Measurements from ENCODE around the gene RUNX3.

Gene RUNX3

DNA sequence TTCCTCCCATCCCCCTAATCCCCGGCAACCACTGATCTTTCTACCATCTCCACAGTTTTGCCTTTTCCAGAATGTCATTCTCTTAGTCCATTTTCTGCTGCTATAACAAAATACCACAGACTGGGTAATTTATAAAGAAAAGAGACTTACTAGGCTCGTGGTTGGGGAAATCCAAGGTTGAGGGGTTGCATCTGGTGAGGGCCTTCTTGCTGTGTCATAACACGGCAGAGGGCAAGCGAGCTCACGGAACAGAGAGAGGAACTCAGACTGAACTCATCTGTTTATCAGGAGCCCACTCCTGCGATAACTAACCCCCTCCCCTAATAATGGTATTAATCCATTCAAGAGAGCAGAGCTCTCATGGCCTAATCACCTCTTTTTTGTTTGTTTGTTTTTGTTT lies 52.0 kb downstream of the RUNX3 start:
- Histone ChIP-seq H3K9ac (ENCODE audit: insufficient read length) (no peak overlapping the region), H3K36me3 (ENCODE audit: insufficient read depth, low read length) (no peaks in the 10 kb centered on the region), H3K27ac (no peak overlapping the region), H3K4me3 (no peak overlapping the region), H3K9me3 (ENCODE audit: low read depth, low read length) (no peaks in the 10 kb centered on the region)
- TF ChIP-seq EZH2 (IDR thresholded peaks at IDR 0.05) = no peak
- TF ChIP-seq FOXP2 (optimal IDR thresholded peaks at IDR 0.05; ENCODE audit: control extremely low read depth, extremely low read length, insufficient read depth) = no peak
- TF ChIP-seq POLR2AphosphoS5 (IDR thresholded peaks at IDR 0.05; ENCODE audit: borderline replicate concordance, low read depth, low read length) = no peak
- no peak for DNase-seq (ENCODE audit: low read depth, low spot score)

DNA sequence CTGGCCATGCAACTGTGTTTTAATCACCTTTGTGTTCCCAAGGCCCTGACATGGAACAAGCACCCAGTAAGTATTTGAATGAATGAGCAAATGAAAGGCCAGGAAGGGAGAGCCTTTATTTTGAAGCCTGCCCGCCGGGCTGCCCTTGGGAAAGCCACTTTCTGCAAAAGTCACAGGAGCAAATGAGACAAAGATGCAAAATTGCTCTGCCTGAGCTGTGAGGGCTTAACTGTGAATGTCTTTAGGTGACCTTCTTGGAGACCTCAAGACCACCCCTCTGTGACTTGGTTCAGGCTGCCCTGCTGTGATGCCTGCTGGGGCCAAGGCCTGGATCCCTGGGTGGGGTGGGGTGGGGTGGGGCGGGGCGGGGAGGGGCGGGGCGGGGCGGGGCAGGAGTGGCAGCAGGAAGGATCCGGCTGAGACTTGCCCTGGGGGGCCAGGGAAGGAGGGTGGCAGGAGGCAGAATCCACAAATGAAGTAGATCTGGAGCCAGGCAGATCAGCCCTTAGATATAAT lies 54.0 kb downstream of the RUNX3 start:
- Histone ChIP-seq H3K9ac (ENCODE audit: insufficient read length) (no peak overlapping the region), H3K4me3 (no peak overlapping the region), H3K27ac (no peak overlapping the region), H3K9me3 (ENCODE audit: low read depth, low read length) (no peaks in the 10 kb centered on the region), H3K36me3 (ENCODE audit: insufficient read depth, low read length) (no peaks in the 10 kb centered on the region)
- DNase-seq (ENCODE audit: low read depth, low spot score) = no peak
- TF ChIP-seq POLR2AphosphoS5 (IDR thresholded peaks at IDR 0.05; ENCODE audit: borderline replicate concordance, low read depth, low read length) (no peak), FOXP2 (optimal IDR thresholded peaks at IDR 0.05; ENCODE audit: control extremely low read depth, extremely low read length, insufficient read depth) (no peak), EZH2 (IDR thresholded peaks at IDR 0.05) (no peak)

- no peak for TF ChIP-seq FOXP2 (optimal IDR thresholded peaks at IDR 0.05; ENCODE audit: control extremely low read depth, extremely low read length, insufficient read depth)
- no peak for TF ChIP-seq POLR2AphosphoS5 (IDR thresholded peaks at IDR 0.05; ENCODE audit: borderline replicate concordance, low read depth, low read length)
- no peak for TF ChIP-seq EZH2 (IDR thresholded peaks at IDR 0.05)
Measured at GRCh38 chr1:24875257-24875656, 54.8 kb downstream of the RUNX3 start.

DNA sequence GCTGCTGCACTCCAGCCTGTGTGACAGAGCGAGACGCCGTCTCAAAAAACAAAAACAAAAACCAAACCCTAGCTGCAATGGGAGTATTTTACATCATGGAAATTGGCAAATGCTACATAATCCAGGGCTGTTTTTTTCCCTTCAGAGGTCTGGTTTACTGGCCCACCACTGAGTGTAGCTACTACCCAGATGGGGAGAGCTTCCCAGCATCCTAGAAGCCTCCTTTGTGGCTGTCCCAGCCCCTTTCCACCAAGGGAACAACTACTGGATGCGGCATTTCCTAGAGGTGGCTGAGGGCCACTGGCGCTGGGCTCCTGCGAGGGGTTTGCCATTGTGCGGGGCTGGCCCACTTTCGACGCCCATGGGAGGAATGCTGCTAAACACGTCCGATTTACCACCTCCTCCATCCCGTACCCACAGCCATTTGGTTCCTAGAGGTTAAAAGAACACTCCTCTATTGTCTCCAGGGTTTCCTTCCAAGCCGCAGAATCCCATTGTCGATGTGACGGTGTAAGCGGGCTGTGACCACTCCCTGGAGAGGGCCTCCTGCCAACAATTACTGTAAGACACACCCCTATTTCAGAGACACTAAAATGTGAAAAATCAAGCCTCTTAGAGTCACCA lies 55.4 kb downstream of the RUNX3 start:
- Histone ChIP-seq H3K27ac (0 out of 2 replicates have a peak overlapping the region, but pooled peaks have one; percentile 39), H3K36me3 (ENCODE audit: insufficient read depth, low read length) (no peaks in the 10 kb centered on the region), H3K9ac (ENCODE audit: insufficient read length) (no peak overlapping the region), H3K4me3 (no peak overlapping the region), H3K9me3 (ENCODE audit: low read depth, low read length) (no peaks in the 10 kb centered on the region)
- TF ChIP-seq POLR2AphosphoS5 (IDR thresholded peaks at IDR 0.05; ENCODE audit: borderline replicate concordance, low read depth, low read length) (no peak), FOXP2 (optimal IDR thresholded peaks at IDR 0.05; ENCODE audit: control extremely low read depth, extremely low read length, insufficient read depth) (no peak), EZH2 (IDR thresholded peaks at IDR 0.05) (no peak)
- no peak for DNase-seq (ENCODE audit: low read depth, low spot score)

More at GRCh38 chr1:24875257-24875656, 54.8 kb downstream of the RUNX3 start:
- Histone ChIP-seq H3K36me3 (ENCODE audit: insufficient read depth, low read length) (no peaks in the 10 kb centered on the region), H3K9ac (ENCODE audit: insufficient read length) (no peak overlapping the region), H3K27ac (0 out of 2 replicates have a peak overlapping the region, but pooled peaks have one; percentile 39), H3K9me3 (ENCODE audit: low read depth, low read length) (no peaks in the 10 kb centered on the region), H3K4me3 (no peak overlapping the region)
- DNase-seq (ENCODE audit: low read depth, low spot score) = no peak

DNA sequence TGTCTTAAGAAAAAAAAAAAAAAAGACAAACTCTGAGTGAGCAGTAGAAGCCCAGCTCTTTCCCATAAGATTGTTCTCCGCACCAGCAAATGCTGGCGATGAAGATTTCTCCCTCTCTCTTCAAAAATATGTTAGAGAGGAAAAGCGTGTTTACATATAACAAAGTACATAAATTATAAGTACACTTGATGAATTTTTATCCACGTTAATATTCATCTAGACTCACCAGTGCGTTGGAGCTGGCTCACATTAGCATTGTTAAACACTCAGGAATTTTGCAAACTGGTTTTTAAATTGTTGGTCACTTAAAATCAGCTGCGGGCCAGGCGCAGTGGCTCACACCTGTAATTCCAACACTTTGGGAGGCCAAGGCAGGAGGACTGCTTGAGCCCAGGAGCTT lies 56.0 kb downstream of the RUNX3 start:
- Histone ChIP-seq H3K27ac (0 out of 2 replicates have a peak overlapping the region, but pooled peaks have one; percentile 25), H3K4me3 (no peak overlapping the region), H3K9ac (ENCODE audit: insufficient read length) (no peak overlapping the region), H3K36me3 (ENCODE audit: insufficient read depth, low read length) (no peaks in the 10 kb centered on the region), H3K9me3 (ENCODE audit: low read depth, low read length) (no peaks in the 10 kb centered on the region)
- DNase-seq (ENCODE audit: low read depth, low spot score) = no peak
- TF ChIP-seq FOXP2 (optimal IDR thresholded peaks at IDR 0.05; ENCODE audit: control extremely low read depth, extremely low read length, insufficient read depth) (no peak), POLR2AphosphoS5 (IDR thresholded peaks at IDR 0.05; ENCODE audit: borderline replicate concordance, low read depth, low read length) (no peak), EZH2 (IDR thresholded peaks at IDR 0.05) (no peak)

DNA sequence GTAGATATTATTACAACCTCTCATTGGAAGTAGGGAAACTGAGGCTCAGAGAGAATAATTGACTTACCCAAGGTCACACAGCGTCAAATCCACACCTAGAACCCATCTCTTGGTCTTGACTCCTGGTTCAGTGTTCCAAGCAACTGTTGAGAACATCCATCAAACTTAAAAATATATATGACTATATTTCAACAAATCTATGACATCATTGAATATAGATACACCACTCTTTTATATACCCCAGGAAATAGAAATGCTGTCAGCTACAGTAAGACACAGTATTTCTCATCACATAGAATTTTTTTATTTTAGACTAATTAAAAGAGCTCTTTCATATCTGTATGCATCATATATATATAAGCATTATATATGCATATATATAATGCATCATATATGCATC lies 56.9 kb downstream of the RUNX3 start:
- H3K4me3 ChIP-seq = no peak overlapping the region
- no peak overlapping the region for H3K9ac ChIP-seq (ENCODE audit: insufficient read length)
- H3K9me3 ChIP-seq (ENCODE audit: low read depth, low read length) = no peaks in the 10 kb centered on the region
- DNase-seq (ENCODE audit: low read depth, low spot score) = no peak
- H3K27ac ChIP-seq = no peak overlapping the region
- no peak for TF ChIP-seq POLR2AphosphoS5 (IDR thresholded peaks at IDR 0.05; ENCODE audit: borderline replicate concordance, low read depth, low read length)
- TF ChIP-seq FOXP2 (optimal IDR thresholded peaks at IDR 0.05; ENCODE audit: control extremely low read depth, extremely low read length, insufficient read depth) = no peak
- no peak for TF ChIP-seq EZH2 (IDR thresholded peaks at IDR 0.05)
- H3K36me3 ChIP-seq (ENCODE audit: insufficient read depth, low read length) = no peaks in the 10 kb centered on the region

DNA sequence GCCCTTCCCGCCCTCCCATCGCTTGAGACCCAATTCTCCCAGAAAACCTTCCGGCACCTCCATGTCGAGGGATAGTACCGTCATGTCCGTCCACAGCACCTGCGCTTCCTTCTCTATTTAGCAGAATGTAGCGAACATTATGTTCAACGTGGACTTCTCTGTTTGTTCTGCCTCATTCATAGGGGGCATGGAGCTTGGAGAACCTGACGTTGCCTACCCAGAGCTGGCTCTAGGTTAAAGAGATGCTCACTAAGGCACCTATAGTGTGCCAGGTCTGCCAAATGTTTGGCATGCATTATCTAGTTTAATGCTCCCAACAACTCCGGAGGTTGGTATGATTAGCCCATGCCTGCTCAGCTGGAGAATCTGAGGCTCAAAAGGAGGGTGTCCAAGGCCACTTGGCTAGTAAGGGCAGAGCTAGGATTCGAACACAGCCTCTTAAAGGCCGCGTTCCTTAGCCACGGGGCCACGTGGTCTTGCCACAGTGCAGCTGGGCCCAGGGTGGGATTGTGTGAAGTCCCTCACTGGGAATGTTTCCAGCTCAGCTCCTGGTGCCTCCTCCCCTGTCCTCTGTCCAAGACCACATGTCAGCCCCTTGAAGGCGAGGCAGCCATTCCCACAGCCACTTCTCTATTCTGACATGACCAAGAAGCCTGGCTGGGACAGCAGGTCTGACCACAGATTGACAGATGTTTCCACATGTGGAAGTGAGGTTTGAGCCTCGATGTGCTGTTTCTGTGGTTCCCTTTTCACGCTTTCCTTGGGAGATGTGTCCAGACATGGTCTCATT lies 57.8 kb downstream of the RUNX3 start:
- Histone ChIP-seq H3K36me3 (ENCODE audit: insufficient read depth, low read length) (no peaks in the 10 kb centered on the region), H3K9ac (ENCODE audit: insufficient read length) (no peak overlapping the region), H3K4me3 (no peak overlapping the region), H3K27ac (no peak overlapping the region), H3K9me3 (ENCODE audit: low read depth, low read length) (no peaks in the 10 kb centered on the region)
- TF ChIP-seq EZH2 (IDR thresholded peaks at IDR 0.05) (no peak), FOXP2 (optimal IDR thresholded peaks at IDR 0.05; ENCODE audit: control extremely low read depth, extremely low read length, insufficient read depth) (no peak), POLR2AphosphoS5 (IDR thresholded peaks at IDR 0.05; ENCODE audit: borderline replicate concordance, low read depth, low read length) (no peak)
- no peak for DNase-seq (ENCODE audit: low read depth, low spot score)

GRCh38 chr1:24871306-24871901 lies 58.7 kb downstream of the RUNX3 start:
- no peak for DNase-seq (ENCODE audit: low read depth, low spot score)
- no peak for TF ChIP-seq FOXP2 (optimal IDR thresholded peaks at IDR 0.05; ENCODE audit: control extremely low read depth, extremely low read length, insufficient read depth)
- no peak for TF ChIP-seq EZH2 (IDR thresholded peaks at IDR 0.05)
- no peak for TF ChIP-seq POLR2AphosphoS5 (IDR thresholded peaks at IDR 0.05; ENCODE audit: borderline replicate concordance, low read depth, low read length)
- no peak overlapping the region for H3K4me3 ChIP-seq
- H3K9me3 ChIP-seq (ENCODE audit: low read depth, low read length) = no peaks in the 10 kb centered on the region
- no peaks in the 10 kb centered on the region for H3K36me3 ChIP-seq (ENCODE audit: insufficient read depth, low read length)
- H3K9ac ChIP-seq (ENCODE audit: insufficient read length) = no peak overlapping the region
- H3K27ac ChIP-seq = no peak overlapping the region
